Mesenchymal stem cell (in vitro differentiated cells and primary cell): Measurements from ENCODE around the gene STOX2.
A peak's percentile ranks its signal among the peaks of the same experiment; 100 is the strongest.

Source experiments
- DNase-seq: peaks from one replicate; pipeline ENCODE4 v3.0.0-alpha.2; 2013
- H2AFZ ChIP-seq: one replicate; pipeline ENCODE4 v1.6.1; 2013; ENCODE audit warnings: low read depth, mild to moderate bottlenecking, control low read depth, inconsistent platforms, low read length, moderate library complexity
- H2AK5ac ChIP-seq: 2 replicates; pipeline ENCODE4 v1.6.1; 2013; ENCODE audit warnings: low read length, moderate library complexity, mild to moderate bottlenecking, inconsistent platforms; ENCODE audit not compliant: severe bottlenecking
- H2BK120ac ChIP-seq: one replicate; pipeline ENCODE4 v1.6.1; 2013; ENCODE audit warnings: low read depth, mild to moderate bottlenecking, inconsistent platforms, low read length, moderate library complexity
- H2BK12ac ChIP-seq, 2 experiments: one replicate each; pipeline ENCODE4 v1.6.1; 2013; ENCODE audit warnings: inconsistent platforms in 2 of 2, low read length in 2 of 2, mild to moderate bottlenecking in 2 of 2, moderate library complexity in 2 of 2, control low read depth in 1 of 2
- H2BK15ac ChIP-seq: one replicate; pipeline ENCODE4 v1.6.1; 2013; ENCODE audit warnings: mild to moderate bottlenecking, low read depth, inconsistent platforms; ENCODE audit not compliant: poor library complexity, severe bottlenecking
- H2BK5ac ChIP-seq: 2 replicates; pipeline ENCODE4 v1.6.1; 2013; ENCODE audit warnings: low read depth, mild to moderate bottlenecking, low read length, control low read depth, inconsistent platforms; ENCODE audit not compliant: poor library complexity, severe bottlenecking
- H3K14ac ChIP-seq, 2 experiments: one replicate each; pipeline ENCODE4 v1.6.1; 2013; ENCODE audit warnings: inconsistent platforms in 2 of 2, low read length in 2 of 2, control low read depth in 1 of 2, mild to moderate bottlenecking in 1 of 2, moderate library complexity in 1 of 2
- H3K18ac ChIP-seq, 2 experiments: one replicate each; pipeline ENCODE4 v1.6.1; 2013; ENCODE audit warnings: inconsistent platforms in 2 of 2, low read length in 2 of 2, control low read depth in 1 of 2, low read depth in 1 of 2, mild to moderate bottlenecking in 1 of 2
- H3K23ac ChIP-seq, 2 experiments: one replicate each; pipeline ENCODE4 v1.6.1; 2013; ENCODE audit warnings: inconsistent platforms in 2 of 2, low read length in 2 of 2, mild to moderate bottlenecking in 2 of 2, moderate library complexity in 2 of 2, control low read depth in 1 of 2
- H3K27ac ChIP-seq: 2 replicates; pipeline ENCODE4 v1.5.1; 2013; ENCODE audit warnings: mild to moderate bottlenecking, moderate library complexity, low read length, control low read depth, inconsistent platforms; ENCODE audit not compliant: poor library complexity, severe bottlenecking
- H3K27me3 ChIP-seq, 2 experiments: 2 replicates each; pipeline versions ENCODE4 v1.6.1 to v1.7.0; 2013; ENCODE audit warnings: low read length in 2 of 2, mild to moderate bottlenecking in 2 of 2, moderate library complexity in 2 of 2, control low read depth in 1 of 2, inconsistent platforms in 1 of 2; ENCODE audit not compliant: control insufficient read depth in 1 of 2, insufficient read depth in 1 of 2
- H3K36me3 ChIP-seq, 2 experiments: 2 replicates each; pipeline versions ENCODE4 v1.6.1 to v1.7.0; 2013; ENCODE audit warnings: low read length in 2 of 2, control low read depth in 1 of 2, inconsistent platforms in 1 of 2, low read depth in 1 of 2, mild to moderate bottlenecking in 1 of 2; ENCODE audit not compliant: insufficient read depth in 2 of 2, control insufficient read depth in 1 of 2
- H3K4ac ChIP-seq, 2 experiments: one replicate each; pipeline ENCODE4 v1.6.1; 2013; ENCODE audit warnings: inconsistent platforms in 2 of 2, low read length in 2 of 2, mild to moderate bottlenecking in 2 of 2, moderate library complexity in 2 of 2, control low read depth in 1 of 2, low read depth in 1 of 2
- H3K4me1 ChIP-seq: 2 replicates; pipeline ENCODE4 v1.6.1; 2013; ENCODE audit warnings: low read depth, low read length, control low read depth; ENCODE audit not compliant: control insufficient read depth, insufficient read depth
- H3K4me2 ChIP-seq: 2 replicates; pipeline ENCODE4 v1.6.1; 2013; ENCODE audit warnings: low read length, mild to moderate bottlenecking, inconsistent platforms; ENCODE audit not compliant: poor library complexity, severe bottlenecking
- H3K4me3 ChIP-seq, 2 experiments: 2 replicates each; pipeline versions ENCODE4 v1.5.1 to v1.7.0; 2013; ENCODE audit warnings: low read length in 2 of 2, mild to moderate bottlenecking in 2 of 2, control low read depth in 1 of 2, low read depth in 1 of 2; ENCODE audit not compliant: insufficient read depth in 1 of 2
- H3K79me1 ChIP-seq: replicated peaks from 2 replicates; pipeline ENCODE4 v1.6.1; 2013; ENCODE audit warnings: mild to moderate bottlenecking, control low read depth, low read length, inconsistent platforms; ENCODE audit not compliant: poor library complexity, severe bottlenecking
- H3K9ac ChIP-seq: 2 replicates; pipeline ENCODE4 v1.7.0; 2013; ENCODE audit warnings: mild to moderate bottlenecking, low read length, moderate library complexity
- H3K9me3 ChIP-seq: 2 replicates; pipeline ENCODE4 v1.7.0; 2013; ENCODE audit warnings: mild to moderate bottlenecking, low read length; ENCODE audit not compliant: control insufficient read depth
- H4K8ac ChIP-seq: one replicate; pipeline ENCODE4 v1.6.1; 2013; ENCODE audit warnings: inconsistent platforms, mild to moderate bottlenecking, low read length, moderate library complexity
- H4K91ac ChIP-seq: one replicate; pipeline ENCODE4 v1.6.1; 2013; ENCODE audit warnings: mild to moderate bottlenecking, low read length, inconsistent platforms
- WGBS: methylation state at CpG from one replicate; pipeline ENCODE4 v1.1.7; 2013; ENCODE audit warnings: mixed read lengths; 5-methylcytosine and 5-hydroxymethylcytosine counted together

STOX2 gene

GRCh38 chr4:183977707-183978106 lies 72.6 kb downstream of the STOX2 start:
- Histone ChIP-seq H2BK12ac (no peak overlapping the region), H3K4me2 (no peak overlapping the region), H3K23ac (no peak overlapping the region), H3K27ac (no peak overlapping the region), H4K8ac (no peak overlapping the region), H3K36me3 (no peaks in the 10 kb centered on the region), H3K14ac (no peak overlapping the region), H3K4me3 (no peak overlapping the region), H2AK5ac (no peak overlapping the region), H3K27me3 (no peaks in the 10 kb centered on the region), H3K79me1 (no peaks in the 10 kb centered on the region), H3K18ac (no peak overlapping the region), H3K4ac (no peak overlapping the region), H4K91ac (no peak overlapping the region), H3K9ac (no peak overlapping the region), H3K4me1 (no peaks in the 10 kb centered on the region), H2BK5ac (no peak overlapping the region), H3K9me3 (peaks cover 7% of the 10 kb centered on the region), H2AFZ (no peak overlapping the region), H2BK15ac (no peak overlapping the region), H2BK120ac (no peak overlapping the region)
- no peak for DNase-seq

DNA sequence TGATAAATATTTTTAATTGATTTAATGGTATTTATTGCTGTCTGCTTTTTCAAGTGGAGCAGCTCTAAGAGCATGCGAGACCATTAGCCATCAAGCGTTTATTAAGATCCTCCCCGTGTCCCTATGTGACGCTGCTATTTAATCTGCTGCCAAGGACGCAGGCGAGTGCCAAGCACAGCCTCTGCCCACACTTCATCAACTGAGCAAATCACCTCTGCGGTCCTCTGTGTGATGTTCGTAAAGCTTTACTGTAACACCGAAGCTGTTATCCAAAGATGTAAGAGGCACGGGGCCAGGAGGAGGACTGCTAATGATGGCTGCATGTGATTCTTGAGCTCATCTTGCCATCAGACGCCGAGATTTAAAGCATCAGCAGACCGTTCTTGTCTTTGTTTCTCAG lies 79.5 kb downstream of the STOX2 start:
- Histone ChIP-seq H2BK12ac (no peak overlapping the region), H4K91ac (no peak overlapping the region), H2BK5ac (no peak overlapping the region), H3K27ac (no peak overlapping the region), H3K9me3 (no peaks in the 10 kb centered on the region), H2BK120ac (no peak overlapping the region), H3K4ac (no peak overlapping the region), H3K14ac (no peak overlapping the region), H2BK15ac (no peak overlapping the region), H3K4me2 (no peak overlapping the region), H2AK5ac (no peak overlapping the region), H4K8ac (no peak overlapping the region), H3K9ac (no peak overlapping the region), H3K18ac (no peak overlapping the region), H3K23ac (no peak overlapping the region), H3K36me3 (no peaks in the 10 kb centered on the region), H3K79me1 (no peaks in the 10 kb centered on the region), H3K4me3 (no peak overlapping the region), H3K27me3 (peaks cover 0 to 4% of the 10 kb centered on the region in 2 experiments), H2AFZ (no peak overlapping the region), H3K4me1 (peaks cover 10% of the 10 kb centered on the region)
- DNase-seq = no peak
- 95% methylated on average over 13 of the region's 13 CpGs for WGBS

DNA sequence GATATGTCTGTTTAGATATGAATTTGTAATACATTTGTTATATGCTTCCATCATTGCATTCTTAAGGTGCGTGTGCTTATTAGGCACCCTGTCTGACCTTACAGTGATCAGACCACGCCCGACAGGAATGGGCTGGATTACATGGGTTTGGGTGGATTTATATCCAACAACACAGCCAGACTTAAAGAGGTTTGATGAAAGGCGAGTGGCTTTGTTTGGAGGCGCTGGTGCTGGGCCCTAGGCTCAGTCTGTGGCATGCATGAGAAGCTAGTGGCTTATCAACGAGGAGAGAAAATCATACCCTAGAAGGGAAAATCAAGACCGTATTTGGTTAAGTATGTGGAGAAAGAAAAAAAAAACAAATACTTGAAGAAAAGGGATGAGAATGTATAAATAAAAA lies 80.7 kb downstream of the STOX2 start:
- Histone ChIP-seq H4K91ac (no peak overlapping the region), H3K14ac (no peak overlapping the region), H2BK5ac (no peak overlapping the region), H3K9ac (no peak overlapping the region), H2AK5ac (no peak overlapping the region), H3K4me2 (no peak overlapping the region), H3K23ac (no peak overlapping the region), H3K18ac (no peak overlapping the region), H2AFZ (no peak overlapping the region), H3K27ac (no peak overlapping the region), H3K4me3 (no peak overlapping the region), H3K79me1 (no peaks in the 10 kb centered on the region), H3K4me1 (peaks cover 10% of the 10 kb centered on the region), H3K9me3 (no peaks in the 10 kb centered on the region), H2BK120ac (no peak overlapping the region), H2BK15ac (no peak overlapping the region), H2BK12ac (no peak overlapping the region), H3K4ac (no peak overlapping the region), H4K8ac (no peak overlapping the region), H3K36me3 (no peaks in the 10 kb centered on the region), H3K27me3 (peaks cover 0 to 4% of the 10 kb centered on the region in 2 experiments)
- WGBS = 95% methylated on average over 6 of the region's 7 CpGs
- DNase-seq = no peak

- no peak overlapping the region for H2BK5ac ChIP-seq
- H3K23ac ChIP-seq = no peak overlapping the region
- H3K4ac ChIP-seq = peak overlapping the region in 1 of 2 experiments; percentile 24
- H3K4me1 ChIP-seq = peaks cover 10% of the 10 kb centered on the region
- H3K4me3 ChIP-seq = no peak overlapping the region
- H2BK12ac ChIP-seq = peak overlapping the region in 1 of 2 experiments; percentile 79
- H3K27ac ChIP-seq = no peak overlapping the region
- H3K9me3 ChIP-seq = no peaks in the 10 kb centered on the region
- H3K14ac ChIP-seq = peak overlapping the region in 1 of 2 experiments; percentile 18
- 94% methylated on average over 15 of the region's 18 CpGs for WGBS
- H3K27me3 ChIP-seq = peaks cover 0 to 4% of the 10 kb centered on the region in 2 experiments
- no peak for DNase-seq
- no peak overlapping the region for H3K9ac ChIP-seq
- peak overlapping the region in 1 of 2 experiments; percentile 42 for H3K18ac ChIP-seq
- no peak overlapping the region for H2AFZ ChIP-seq
- H4K91ac ChIP-seq = no peak overlapping the region
- peak overlapping the region; percentile 56 for H2BK120ac ChIP-seq
- H4K8ac ChIP-seq = no peak overlapping the region
- H2AK5ac ChIP-seq = no peak overlapping the region
- H3K36me3 ChIP-seq = no peaks in the 10 kb centered on the region
- H3K79me1 ChIP-seq = no peaks in the 10 kb centered on the region
- H2BK15ac ChIP-seq = no peak overlapping the region
- H3K4me2 ChIP-seq = no peak overlapping the region
Measured at GRCh38 chr4:183986291-183986970, 81.3 kb downstream of the STOX2 start.
